Measurements from ENCODE around the gene DOCK8.

DOCK8 gene

GRCh38 chr9:265209-265870 lies 50.7 kb downstream of the DOCK8 start:
- FAIRE-seq = no peak
- DNase-seq (ENCODE audit: insufficient read length, low spot score) = no peak

- peak; percentile 31 for FAIRE-seq
- no peak for DNase-seq (ENCODE audit: insufficient read length, low spot score)
Measured at GRCh38 chr9:266228-266627, 51.6 kb downstream of the DOCK8 start.

- FAIRE-seq (no peak), DNase-seq (ENCODE audit: insufficient read length, low spot score) (no peak)
Measured at GRCh38 chr9:268616-269015, 54.0 kb downstream of the DOCK8 start.

- FAIRE-seq (no peak), DNase-seq (ENCODE audit: insufficient read length, low spot score) (no peak)
Measured at GRCh38 chr9:269081-269711, 54.5 kb downstream of the DOCK8 start.

GRCh38 chr9:270657-271237 lies 56.1 kb downstream of the DOCK8 start:
- DNase-seq (ENCODE audit: insufficient read length, low spot score) (no peak), FAIRE-seq (peak; percentile 60)

GRCh38 chr9:272251-273213 lies 57.9 kb downstream of the DOCK8 start:
- peak; percentile 56 for DNase-seq (ENCODE audit: insufficient read length, low spot score)

GRCh38 chr9:274406-274805 lies 59.7 kb downstream of the DOCK8 start:
- DNase-seq (ENCODE audit: insufficient read length, low spot score) = no peak
- FAIRE-seq = peak; percentile 37

More at GRCh38 chr9:272251-273213, 57.9 kb downstream of the DOCK8 start:
- FAIRE-seq = peak; percentile 97

- no peak for FAIRE-seq
- DNase-seq (ENCODE audit: insufficient read length, low spot score) = no peak
Measured at GRCh38 chr9:277601-278295, 63.1 kb downstream of the DOCK8 start.

- DNase-seq (ENCODE audit: insufficient read length, low spot score) (no peak), FAIRE-seq (peak; percentile 44)
Measured at GRCh38 chr9:278651-279050, 64.0 kb downstream of the DOCK8 start.

GRCh38 chr9:279674-280073 lies 65.0 kb downstream of the DOCK8 start:
- DNase-seq (ENCODE audit: insufficient read length, low spot score) (no peak), FAIRE-seq (peak; percentile 42)

- FAIRE-seq (peak; percentile 79), DNase-seq (ENCODE audit: insufficient read length, low spot score) (no peak)
Measured at GRCh38 chr9:281741-282645, 67.3 kb downstream of the DOCK8 start.

- FAIRE-seq = no peak
Measured at GRCh38 chr9:286071-286740, 71.5 kb downstream of the DOCK8 start.

GRCh38 chr9:289121-289520 lies 74.5 kb downstream of the DOCK8 start:
- no peak for DNase-seq (ENCODE audit: insufficient read length, low spot score)
- no peak for FAIRE-seq

More at GRCh38 chr9:286071-286740, 71.5 kb downstream of the DOCK8 start:
- no peak for DNase-seq (ENCODE audit: insufficient read length, low spot score)

GRCh38 chr9:292915-293314 lies 78.2 kb downstream of the DOCK8 start:
- DNase-seq (ENCODE audit: insufficient read length, low spot score) = no peak
- FAIRE-seq = no peak

GRCh38 chr9:295576-295975 lies 80.9 kb downstream of the DOCK8 start:
- DNase-seq (ENCODE audit: insufficient read length, low spot score) = no peak
- no peak for FAIRE-seq

- DNase-seq (ENCODE audit: insufficient read length, low spot score) (no peak), FAIRE-seq (no peak)
Measured at GRCh38 chr9:296411-296810, 81.7 kb downstream of the DOCK8 start.

- FAIRE-seq = peak; percentile 90
- peak; percentile 17 for DNase-seq (ENCODE audit: insufficient read length, low spot score)
Measured at GRCh38 chr9:297104-297972, 82.7 kb downstream of the DOCK8 start.

- no peak for FAIRE-seq
Measured at GRCh38 chr9:303502-303901, 88.8 kb downstream of the DOCK8 start.

More at GRCh38 chr9:303502-303901, 88.8 kb downstream of the DOCK8 start:
- DNase-seq (ENCODE audit: insufficient read length, low spot score) = no peak

Data from GM19239 (cell line).